HG02884 (cell line): ENCODE data around the gene MPC1.
A peak's percentile ranks its signal among the peaks of the same experiment; 100 is the strongest.
"Not testable (repeated sequence)": the region's sequence is repeated elsewhere in the genome, so short reads cannot be mapped to it uniquely, and the experiment has no call there.

Source experiments
- ATAC-seq: cut with Tn5 transposase; IDR thresholded peaks from one replicate; pipeline ENCODE4 v1.9.1; 2021; ENCODE audit warnings: mild to moderate bottlenecking, moderate library complexity; ENCODE audit not compliant: unreplicated experiment

The MPC1 gene

GRCh38 chr6:166408936-166409755, 26.4 kb upstream of the MPC1 start:
- no peak for ATAC-seq

- no peak for ATAC-seq
Measured at GRCh38 chr6:166406197-166406596, 23.5 kb upstream of the MPC1 start.

GRCh38 chr6:166405386-166405785, 22.6 kb upstream of the MPC1 start:
- no peak for ATAC-seq

- no peak for ATAC-seq
Measured at GRCh38 chr6:166402582-166403277, 20.0 kb upstream of the MPC1 start.

GRCh38 chr6:166400649-166401250, 18.0 kb upstream of the MPC1 start:
- ATAC-seq = peak; percentile 87

- no peak for ATAC-seq
Measured at GRCh38 chr6:166400181-166400580, 17.4 kb upstream of the MPC1 start.

- ATAC-seq = no peak
Measured at GRCh38 chr6:166398348-166398747, 15.6 kb upstream of the MPC1 start.

- ATAC-seq = no peak
Measured at GRCh38 chr6:166397849-166398248, 15.1 kb upstream of the MPC1 start.

GRCh38 chr6:166395778-166396177, 13.0 kb upstream of the MPC1 start:
- no peak for ATAC-seq

- no peak for ATAC-seq
Measured at GRCh38 chr6:166395351-166395750, 12.6 kb upstream of the MPC1 start.

GRCh38 chr6:166394036-166394892, 11.5 kb upstream of the MPC1 start:
- ATAC-seq = no peak

- ATAC-seq = no peak
Measured at GRCh38 chr6:166393535-166393823, 10.7 kb upstream of the MPC1 start.

- not testable (repeated sequence) for ATAC-seq
Measured at GRCh38 chr6:166392755-166393534, 10.2 kb upstream of the MPC1 start.

GRCh38 chr6:166389119-166389518, 6.4 kb upstream of the MPC1 start:
- ATAC-seq = no peak

GRCh38 chr6:166388290-166389004, 5.7 kb upstream of the MPC1 start:
- ATAC-seq = no peak

- no peak for ATAC-seq
Measured at GRCh38 chr6:166387642-166388289, 5.0 kb upstream of the MPC1 start.

GRCh38 chr6:166387098-166387497, 4.4 kb upstream of the MPC1 start:
- not testable (repeated sequence) for ATAC-seq

GRCh38 chr6:166386111-166386510, 3.4 kb upstream of the MPC1 start:
- no peak for ATAC-seq

- ATAC-seq = not testable (repeated sequence)
Measured at GRCh38 chr6:166383802-166384363, 1.1 kb upstream of the MPC1 start.
